ENCODE results near the gene TOMM40L.
"Not testable (repeated sequence)": the region's sequence is repeated elsewhere in the genome, so short reads cannot be mapped to it uniquely, and the experiment has no call there.

DNA sequence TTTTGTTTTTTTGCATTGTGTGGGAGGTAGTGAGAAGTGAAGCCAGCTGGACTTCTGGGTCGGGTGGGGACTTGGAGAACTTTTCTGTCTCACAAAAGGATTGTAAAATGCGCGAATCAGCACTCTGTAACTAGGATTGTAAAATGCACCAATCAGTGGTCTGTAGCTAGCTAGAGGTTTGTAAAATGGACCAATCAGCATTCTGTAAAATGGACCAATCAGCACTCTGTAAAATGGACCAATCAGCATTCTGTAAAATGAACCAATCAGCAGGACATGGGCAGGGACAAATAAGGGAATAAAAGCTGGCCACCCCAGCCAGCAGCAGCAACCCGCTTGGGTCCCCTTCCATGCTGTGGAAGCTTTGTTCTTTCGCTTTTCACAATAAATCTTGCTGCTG, 24.2 kb downstream of the TOMM40L start:
- TF ChIP-seq, protein P1, sequence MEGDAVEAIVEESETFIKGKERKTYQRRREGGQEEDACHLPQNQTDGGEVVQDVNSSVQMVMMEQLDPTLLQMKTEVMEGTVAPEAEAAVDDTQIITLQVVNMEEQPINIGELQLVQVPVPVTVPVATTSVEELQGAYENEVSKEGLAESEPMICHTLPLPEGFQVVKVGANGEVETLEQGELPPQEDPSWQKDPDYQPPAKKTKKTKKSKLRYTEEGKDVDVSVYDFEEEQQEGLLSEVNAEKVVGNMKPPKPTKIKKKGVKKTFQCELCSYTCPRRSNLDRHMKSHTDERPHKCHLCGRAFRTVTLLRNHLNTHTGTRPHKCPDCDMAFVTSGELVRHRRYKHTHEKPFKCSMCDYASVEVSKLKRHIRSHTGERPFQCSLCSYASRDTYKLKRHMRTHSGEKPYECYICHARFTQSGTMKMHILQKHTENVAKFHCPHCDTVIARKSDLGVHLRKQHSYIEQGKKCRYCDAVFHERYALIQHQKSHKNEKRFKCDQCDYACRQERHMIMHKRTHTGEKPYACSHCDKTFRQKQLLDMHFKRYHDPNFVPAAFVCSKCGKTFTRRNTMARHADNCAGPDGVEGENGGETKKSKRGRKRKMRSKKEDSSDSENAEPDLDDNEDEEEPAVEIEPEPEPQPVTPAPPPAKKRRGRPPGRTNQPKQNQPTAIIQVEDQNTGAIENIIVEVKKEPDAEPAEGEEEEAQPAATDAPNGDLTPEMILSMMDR (IDR thresholded peaks at IDR 0.05) = not testable (repeated sequence)
- TF ChIP-seq POLR2AphosphoS5 (IDR thresholded peaks at IDR 0.05); POLR2A (IDR thresholded peaks at IDR 0.05; ENCODE audit: low read depth): not testable (repeated sequence)

Data from esophagus muscularis mucosa (tissue), 3 donors.